ENCODE results near the gene SESN2.

DNA sequence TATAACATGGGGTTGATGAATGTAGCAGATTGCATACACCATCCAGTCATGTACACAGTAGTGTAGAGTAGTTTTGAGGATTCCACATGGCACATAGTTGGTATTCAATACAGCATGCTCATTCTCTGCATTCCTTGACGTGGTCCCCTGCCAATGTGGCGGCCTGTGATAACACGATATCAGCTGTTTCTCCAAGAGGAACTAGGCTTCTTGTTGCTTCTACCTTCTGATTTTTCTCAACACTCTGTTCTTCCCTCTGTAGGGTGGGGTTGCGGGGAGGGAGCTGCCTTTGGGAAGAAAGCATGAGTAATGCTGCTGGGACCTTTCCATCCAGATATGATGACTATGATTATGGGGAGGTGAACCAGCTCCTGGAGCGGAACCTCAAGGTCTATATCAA lies 19.4 kb downstream of the SESN2 start:
- no peak for TF ChIP-seq YY1 (IDR thresholded peaks at IDR 0.05; ENCODE audit: insufficient read depth, insufficient read length)
- TF ChIP-seq SUZ12 (IDR thresholded peaks at IDR 0.05; ENCODE audit: extremely low read depth, insufficient read depth, insufficient read length): no peak
- TF ChIP-seq ZNF274 (IDR thresholded peaks at IDR 0.05; ENCODE audit: low read depth, low read length): no peak
